GM12878 (cell line): ENCODE measurements around the gene NRN1L. TPM values are rescaled to one million over a fixed set of nuclear protein-coding genes. Genes with fewer than 3 reads are reported as not detected.

Source experiments
- ATAC-seq: fragments of 200-7000 bp; cut with Tn5 transposase; 3 replicates; pipeline ENCODE4 v1.9.1; 2020; ENCODE audit warnings: mild to moderate bottlenecking, moderate library complexity
- BruUV-seq: library from RNA; stranded (reverse); fragments of 400-500 nt; replicated peaks from 2 replicates; lab custom pipeline; 2021; lab: Mats Ljungman, UMichigan
- CTCF ChIA-PET: fragments of 300-600 bp; sonication (Branson Sonifier 250); formaldehyde crosslinking; extraction: SDS; loops from one replicate; lab custom pipeline; 2021; ENCODE audit warnings: inconsistent platforms; lab: Yijun Ruan, JAX
- POLR2A ChIA-PET: fragments of 350-600 bp; formaldehyde crosslinking; extraction: SDS; loops from one replicate; lab custom pipeline; 2021; ENCODE audit warnings: inconsistent platforms; lab: Charles Lee
- RAD21 ChIA-PET: fragments of 300-600 bp; sonication (Branson Sonifier 250); formaldehyde crosslinking; loops from one replicate; lab custom pipeline; 2023; ENCODE audit warnings: antibody characterized with exemption; ENCODE audit not compliant: unreplicated experiment; lab: Charles Lee
- SMC1A ChIA-PET: fragments of 300-600 bp; sonication (Branson Sonifier 250); formaldehyde crosslinking; loops from one replicate; lab custom pipeline; 2023; ENCODE audit not compliant: unreplicated experiment, uncharacterized antibody; lab: Charles Lee
- DNase-seq: peaks from one replicate; pipeline ENCODE4 v3.0.0-alpha.2; 2011; ENCODE audit warnings: low read depth, low spot score
- FAIRE-seq: peaks from 3 replicates; lab custom pipeline; 2011; peaks lifted over from hg19 to GRCh38; lab: Jason Lieb, UNC
- H2AFZ ChIP-seq: 2 replicates; pipeline ENCODE4 v1.6.0; 2011; ENCODE audit warnings: low read depth, low read length, control low read depth; ENCODE audit not compliant: control insufficient read depth
- H3K27ac ChIP-seq: 2 replicates; pipeline ENCODE4 v1.5.1; 2011; ENCODE audit warnings: control low read depth; ENCODE audit not compliant: control insufficient read depth, insufficient read depth
- H3K27me3 ChIP-seq, 2 experiments: replicated peaks in 1 of 2; 2 replicates each; pipeline versions ENCODE4 v1.6.0 to v1.6.1; 2011; ENCODE audit warnings: low read length in 1 of 2; ENCODE audit not compliant: control insufficient read depth in 2 of 2, insufficient read depth in 2 of 2
- H3K36me3 ChIP-seq, 2 experiments: 2 replicates each; pipeline ENCODE4 v1.5.1; 2011; ENCODE audit warnings: low read length in 1 of 2; ENCODE audit not compliant: control insufficient read depth in 2 of 2, insufficient read depth in 2 of 2
- H3K4me1 ChIP-seq: 2 replicates; pipeline ENCODE4 v1.6.1; 2011; ENCODE audit warnings: mild to moderate bottlenecking, low read length, moderate library complexity, mixed read lengths; ENCODE audit not compliant: control insufficient read depth, insufficient read depth
- H3K4me2 ChIP-seq: 2 replicates; pipeline ENCODE4 v1.6.0; 2011; ENCODE audit warnings: control low read depth; ENCODE audit not compliant: control insufficient read depth, insufficient read depth
- H3K4me3 ChIP-seq: fragments of 200-600 bp; sonication (generic); 2 replicates; pipeline ENCODE4 v1.5.1; 2016
- H3K79me2 ChIP-seq: 2 replicates; pipeline ENCODE4 v1.6.0; 2011; ENCODE audit warnings: low read length; ENCODE audit not compliant: control insufficient read depth, insufficient read depth
- H3K9ac ChIP-seq: 2 replicates; pipeline ENCODE4 v1.8.0; 2011; ENCODE audit warnings: low read length, control low read depth, mixed read lengths; ENCODE audit not compliant: control insufficient read depth, insufficient read depth
- H3K9me3 ChIP-seq: replicated peaks from 3 replicates; pipeline ENCODE4 v1.5.1; 2011; ENCODE audit warnings: mild to moderate bottlenecking, low read length; ENCODE audit not compliant: control insufficient read depth, insufficient read depth
- H4K20me1 ChIP-seq: 2 replicates; pipeline ENCODE4 v1.6.0; 2011; ENCODE audit not compliant: control insufficient read depth, insufficient read depth
- BACH1 ChIP-seq: fragments of 450-650 bp; IDR thresholded peaks from 2 replicates; pipeline ENCODE4 v1.6.1; 2017; ENCODE audit warnings: mild to moderate bottlenecking, borderline replicate concordance
- CBX3 ChIP-seq: fragments of 200-600 bp; sonication (generic); IDR thresholded peaks from 2 replicates; pipeline ENCODE4 v1.6.1; 2016; ENCODE audit warnings: low read depth, borderline replicate concordance
- POLR2A ChIP-seq: IDR thresholded peaks from 2 replicates; pipeline ENCODE4 v1.6.1; 2011; ENCODE audit warnings: low read depth, mild to moderate bottlenecking, low read length
- RELB ChIP-seq: fragments of 450-650 bp; IDR thresholded peaks from 2 replicates; pipeline ENCODE4 v1.6.1; 2017; ENCODE audit warnings: low read depth, mild to moderate bottlenecking, moderate library complexity
- WGBS: methylation state at CpG from one replicate; pipeline ENCODE4 v1.1.6; 2016; ENCODE audit warnings: low lambda C conversion rate; ENCODE audit not compliant: insufficient replicate concordance, insufficient coverage; ENCODE audit errors: missing lambda C conversion rate; 5-methylcytosine and 5-hydroxymethylcytosine counted together
- in situ Hi-C: fragments of 300-500 bp; cut with MboI; formaldehyde crosslinking; loops from 9 replicates; pipeline ENCODE4 v1.14.3; 2018; ENCODE audit warnings: mixed read lengths
- intact Hi-C: fragments of 100-400 bp; cut with micrococcal nuclease; formaldehyde crosslinking; loops from one replicate; pipeline ENCODE4 v1.14.2; 2022; ENCODE audit not compliant: unreplicated experiment
- polyA plus RNA-seq, 11 experiments: library from polyadenylated mRNA; depleted of rRNA in 4 of 11; unstranded in 6 of 11; stranded (reverse) in 5 of 11; fragments of >200 nt; fragmentation: Nextera tagmentation in 4 of 11; fragmentation: Illumina TruSeq in 1 of 11; extraction: Ambion mirVana in 4 of 11; extraction: Trizol in 1 of 11; gene quantifications; 1 replicate in 1 of 11; 2 replicates in 10 of 11; pipeline versions ENCODE4 v1.2.1 to v1.2.3, GENCODE V29; 2011 to 2016; ENCODE audit warnings: inconsistent platforms in 2 of 11, missing spikeins in 2 of 11, low read depth in 1 of 11
- total RNA-seq, 4 experiments: library from RNA; depleted of rRNA in 3 of 4; stranded (reverse); fragments of >200 nt in 3 of 4; fragmentation: Illumina TruSeq in 1 of 4; extraction: Trizol in 1 of 4; gene quantifications; 2 replicates each; pipeline versions ENCODE4 v1.2.1 to v1.2.3, GENCODE V29; 2013 to 2021
- TF ChIP-seq, protein P1 (sequence below): IDR thresholded peaks from 2 replicates; pipeline ENCODE4 v1.6.1; 2011; ENCODE audit warnings: mild to moderate bottlenecking, low read depth, low read length, moderate library complexity; ENCODE audit not compliant: insufficient replicate concordance

Gene NRN1L
- total and polyA plus RNA-seq, 10 of the 15 experiments (the other 5 are each of a cell fraction or from before 2014, with no cell fraction given) = 0.11 to 0.99 (median 0.28) TPM; not detected in 3

DNA sequence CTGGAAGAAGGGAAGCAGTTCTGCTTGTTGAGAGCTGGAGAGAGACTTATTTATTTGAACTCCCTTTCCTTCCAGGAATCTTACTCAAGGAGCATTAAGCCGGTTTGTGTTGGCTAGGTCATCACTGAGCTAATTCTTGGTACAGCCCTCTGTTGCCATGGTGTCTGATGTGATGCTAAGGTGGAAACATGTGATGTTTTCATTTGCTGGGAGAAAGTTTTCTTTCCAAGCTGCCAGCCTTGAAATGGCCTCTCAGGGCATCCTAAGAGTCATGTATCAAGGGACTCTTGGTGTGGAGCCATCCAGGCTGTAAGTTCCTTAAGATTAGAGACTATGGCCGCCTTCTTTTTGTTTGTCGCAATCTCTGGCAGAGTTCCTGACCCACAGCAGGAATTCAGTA is 12.5 kb downstream of the NRN1L start:
- no peak for ATAC-seq
- H3K4me1 ChIP-seq = peaks cover 7% of the 10 kb centered on the region
- intact Hi-C loops = no loop called here
- 98% methylated on average over 3 of the region's 3 CpGs for WGBS
- H3K4me3 ChIP-seq = no peak overlapping the region
- no peaks in the 10 kb centered on the region; the same call in 1 of the 2 replicates for H4K20me1 ChIP-seq
- no peak overlapping the region for H3K27ac ChIP-seq
- TF ChIP-seq RELB (no peak), POLR2A (no peak), BACH1 (no peak), CBX3 (no peak)
- TF ChIP-seq, protein P1, sequence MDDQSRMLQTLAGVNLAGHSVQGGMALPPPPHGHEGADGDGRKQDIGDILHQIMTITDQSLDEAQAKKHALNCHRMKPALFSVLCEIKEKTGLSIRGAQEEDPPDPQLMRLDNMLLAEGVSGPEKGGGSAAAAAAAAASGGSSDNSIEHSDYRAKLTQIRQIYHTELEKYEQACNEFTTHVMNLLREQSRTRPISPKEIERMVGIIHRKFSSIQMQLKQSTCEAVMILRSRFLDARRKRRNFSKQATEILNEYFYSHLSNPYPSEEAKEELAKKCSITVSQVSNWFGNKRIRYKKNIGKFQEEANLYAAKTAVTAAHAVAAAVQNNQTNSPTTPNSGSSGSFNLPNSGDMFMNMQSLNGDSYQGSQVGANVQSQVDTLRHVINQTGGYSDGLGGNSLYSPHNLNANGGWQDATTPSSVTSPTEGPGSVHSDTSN = no peak
- TF ChIP-seq, all 136 proteins: peak for 0
- Histone ChIP-seq H2AFZ (no peak overlapping the region), H3K36me3 (no peaks in the 10 kb centered on the region; a peak in 1 of 4 replicates), H3K79me2 (peaks cover 24% of the 10 kb centered on the region), H3K9me3 (no peaks in the 10 kb centered on the region), H3K27me3 (no peaks in the 10 kb centered on the region), H3K4me2 (no peak overlapping the region), H3K9ac (no peak overlapping the region)
- no peak for FAIRE-seq
- ChIA-PET RAD21 (interaction anchor here (0.8 to 1.0 kb wide), 3 partner anchors 11 to 143 kb away, joined by 3 read pairs; no protein-coding TSS in a partner anchor), SMC1A (no interaction called here), CTCF (interaction anchor here (0.8 to 1.6 kb wide), 7 partner anchors 13 to 225 kb away, joined by 3 to 6 read pairs (median 4); no protein-coding TSS in a partner anchor), POLR2A (interaction anchor here (0.6 to 1.7 kb wide), 4 partner anchors 12 to 90 kb away, joined by 3 to 4 read pairs (median 4); partner anchors contain the start of genes EDC4 and NRN1L)
- DNase-seq = no peak
- BruUV-seq = no TSS peak
- in situ Hi-C loops = no loop called here
